LNCaP clone FGC (cell line): ENCODE data around the gene ADGRD1.

ENCODE experiments used
- DNase-seq: peaks from one replicate; pipeline ENCODE4 v3.0.0-alpha.2; 2011; ENCODE audit warnings: low read depth
- H3K4me3 ChIP-seq: 2 replicates; pipeline ENCODE4 v1.5.1; 2011; ENCODE audit warnings: mild to moderate bottlenecking, low read depth, low read length, control low read depth
- TF ChIP-seq, protein P1 (sequence below): IDR thresholded peaks from 2 replicates; pipeline ENCODE4 v1.5.1; 2012; ENCODE audit warnings: mild to moderate bottlenecking; ENCODE audit not compliant: control insufficient read depth, insufficient read depth; ENCODE audit errors: extremely low read depth

The ADGRD1 gene

DNA sequence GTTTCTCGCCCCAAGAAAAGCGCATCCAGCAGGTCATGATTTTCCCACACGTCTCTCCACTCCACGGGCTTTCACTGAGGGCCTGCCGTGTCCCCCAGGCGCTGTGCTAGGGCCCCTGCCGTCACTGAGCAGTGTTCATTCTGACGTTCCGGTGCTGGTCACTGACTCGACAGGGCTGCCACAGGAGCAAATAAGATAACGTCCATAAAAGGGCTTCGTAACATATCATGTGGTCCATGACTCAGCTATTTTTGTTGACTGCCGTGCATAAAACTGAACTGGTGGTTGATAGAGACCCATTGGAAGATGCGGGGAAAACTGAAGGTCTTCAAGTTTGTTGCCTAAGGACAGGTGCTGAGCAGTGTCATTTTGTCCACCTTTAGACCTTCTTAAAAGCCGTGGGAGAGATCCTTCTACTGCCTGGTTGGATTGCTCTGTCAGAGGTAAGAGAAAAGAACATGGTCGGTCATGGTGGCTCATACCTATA lies 46.3 kb downstream of the ADGRD1 start:
- no peak for DNase-seq
- TF ChIP-seq, protein P1, sequence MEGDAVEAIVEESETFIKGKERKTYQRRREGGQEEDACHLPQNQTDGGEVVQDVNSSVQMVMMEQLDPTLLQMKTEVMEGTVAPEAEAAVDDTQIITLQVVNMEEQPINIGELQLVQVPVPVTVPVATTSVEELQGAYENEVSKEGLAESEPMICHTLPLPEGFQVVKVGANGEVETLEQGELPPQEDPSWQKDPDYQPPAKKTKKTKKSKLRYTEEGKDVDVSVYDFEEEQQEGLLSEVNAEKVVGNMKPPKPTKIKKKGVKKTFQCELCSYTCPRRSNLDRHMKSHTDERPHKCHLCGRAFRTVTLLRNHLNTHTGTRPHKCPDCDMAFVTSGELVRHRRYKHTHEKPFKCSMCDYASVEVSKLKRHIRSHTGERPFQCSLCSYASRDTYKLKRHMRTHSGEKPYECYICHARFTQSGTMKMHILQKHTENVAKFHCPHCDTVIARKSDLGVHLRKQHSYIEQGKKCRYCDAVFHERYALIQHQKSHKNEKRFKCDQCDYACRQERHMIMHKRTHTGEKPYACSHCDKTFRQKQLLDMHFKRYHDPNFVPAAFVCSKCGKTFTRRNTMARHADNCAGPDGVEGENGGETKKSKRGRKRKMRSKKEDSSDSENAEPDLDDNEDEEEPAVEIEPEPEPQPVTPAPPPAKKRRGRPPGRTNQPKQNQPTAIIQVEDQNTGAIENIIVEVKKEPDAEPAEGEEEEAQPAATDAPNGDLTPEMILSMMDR = no peak
- no peak overlapping the region for H3K4me3 ChIP-seq

- DNase-seq = no peak
- no peak overlapping the region for H3K4me3 ChIP-seq
- TF ChIP-seq, protein P1 = no peak
These were observed 47.8 kb downstream of the ADGRD1 start for GRCh38 chr12:131001493-131001892.

DNA sequence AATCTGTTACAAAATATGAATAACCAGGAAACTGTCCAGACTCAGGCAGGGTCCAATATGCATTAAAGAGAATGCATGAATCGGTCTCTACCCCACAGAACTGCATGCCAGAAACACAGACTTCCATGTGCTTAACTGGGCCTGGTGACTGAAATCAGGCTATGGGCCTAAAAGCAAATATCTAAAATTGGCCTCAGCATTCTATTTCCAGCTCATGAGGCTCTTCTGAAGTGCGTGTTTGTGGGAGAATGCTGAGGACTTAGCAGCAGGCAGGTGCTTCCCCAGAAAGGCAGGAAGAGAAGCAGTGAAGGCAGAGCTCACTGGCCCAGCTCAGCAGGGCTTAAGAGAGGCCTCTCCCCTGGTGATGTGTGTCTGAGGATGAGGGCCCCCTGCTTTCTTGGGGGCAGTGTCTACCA lies 48.5 kb downstream of the ADGRD1 start:
- no peak overlapping the region for H3K4me3 ChIP-seq
- DNase-seq = no peak

DNA sequence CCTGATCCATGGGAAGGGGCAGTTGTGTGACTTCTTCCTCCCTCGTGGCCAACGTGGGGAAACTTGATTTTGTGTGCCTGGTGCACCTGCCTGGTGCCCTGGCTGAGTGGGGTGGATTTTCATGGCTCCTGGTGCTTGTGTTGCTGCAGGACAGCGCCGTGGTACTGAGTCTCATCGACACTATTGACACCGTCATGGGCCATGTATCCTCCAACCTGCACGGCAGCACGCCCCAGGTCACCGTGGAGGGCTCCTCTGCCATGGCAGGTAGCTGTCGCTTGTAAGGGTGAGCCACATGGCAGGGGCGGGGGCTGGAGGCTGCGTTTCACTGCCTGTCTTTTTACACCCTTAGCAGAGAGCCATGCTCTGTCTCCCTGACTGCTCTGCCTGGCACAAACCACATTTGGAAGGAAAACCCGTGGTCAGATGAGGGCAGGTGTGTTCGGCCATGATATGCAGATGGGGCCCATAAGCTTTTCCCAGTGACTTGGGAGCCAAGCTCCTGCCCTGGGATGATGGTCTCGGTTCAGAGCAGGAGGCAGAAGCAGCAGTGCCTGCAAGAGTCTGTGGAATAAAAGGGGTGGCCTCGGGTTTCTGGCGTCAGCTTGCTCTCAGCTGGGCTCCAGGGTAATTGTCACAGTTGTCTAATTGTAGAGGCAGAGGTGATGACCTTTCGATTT lies 49.5 kb downstream of the ADGRD1 start:
- no peak for DNase-seq
- TF ChIP-seq, protein P1 = no peak
- H3K4me3 ChIP-seq = no peak overlapping the region

More for the DNA sequence above, 48.5 kb downstream of the ADGRD1 start:
- TF ChIP-seq, protein P1 = no peak

- no peak for DNase-seq
- H3K4me3 ChIP-seq = no peak overlapping the region
- TF ChIP-seq, protein P1 = no peak
These were observed 50.0 kb downstream of the ADGRD1 start for GRCh38 chr12:131003716-131004045.

DNA sequence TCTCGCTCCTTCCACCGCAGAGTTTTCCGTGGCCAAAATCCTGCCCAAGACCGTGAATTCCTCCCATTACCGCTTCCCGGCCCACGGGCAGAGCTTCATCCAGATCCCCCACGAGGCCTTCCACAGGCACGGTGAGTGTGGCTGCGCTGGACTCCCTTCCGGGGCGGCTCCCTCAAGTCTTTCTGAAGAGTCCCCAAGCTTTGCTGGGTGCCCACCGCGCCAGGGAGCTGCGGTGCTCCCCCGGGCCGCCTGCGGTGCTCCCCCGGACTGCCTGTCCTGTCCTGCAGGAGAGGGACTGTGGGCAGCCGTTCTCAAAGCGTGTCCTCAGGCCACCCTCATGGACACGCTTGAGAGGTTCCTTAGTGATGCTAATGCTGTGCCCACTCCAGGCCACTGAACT lies 50.5 kb downstream of the ADGRD1 start:
- TF ChIP-seq, protein P1 = no peak
- no peak overlapping the region for H3K4me3 ChIP-seq
- DNase-seq = no peak
